ENCODE results near the gene LFNG.

DNA sequence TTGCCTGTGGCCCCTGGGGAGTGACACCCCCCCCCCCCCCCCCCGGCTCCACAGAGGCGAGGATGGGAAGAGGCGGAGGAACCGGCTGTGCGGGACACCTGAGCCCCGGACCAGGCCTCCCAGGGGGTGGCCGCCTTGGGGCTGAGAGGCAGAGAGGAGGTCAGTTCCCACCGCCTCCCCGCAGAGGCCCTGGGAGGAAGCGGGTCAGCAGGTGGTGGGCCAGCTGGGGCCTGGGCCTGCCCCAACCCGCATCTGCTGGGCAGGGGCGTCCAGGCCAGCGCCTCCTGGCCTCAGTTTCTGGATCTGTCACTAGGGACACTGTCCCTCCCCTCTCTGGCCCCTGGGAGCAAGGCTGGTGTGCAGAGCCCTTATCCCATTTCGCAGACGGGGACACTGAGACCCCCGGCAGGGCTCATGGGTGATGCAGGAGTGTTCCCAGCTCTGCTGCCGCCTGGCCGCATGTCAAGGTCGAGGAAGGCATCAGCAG is 14.6 kb upstream of the LFNG start:
- TF ChIP-seq, protein P1, sequence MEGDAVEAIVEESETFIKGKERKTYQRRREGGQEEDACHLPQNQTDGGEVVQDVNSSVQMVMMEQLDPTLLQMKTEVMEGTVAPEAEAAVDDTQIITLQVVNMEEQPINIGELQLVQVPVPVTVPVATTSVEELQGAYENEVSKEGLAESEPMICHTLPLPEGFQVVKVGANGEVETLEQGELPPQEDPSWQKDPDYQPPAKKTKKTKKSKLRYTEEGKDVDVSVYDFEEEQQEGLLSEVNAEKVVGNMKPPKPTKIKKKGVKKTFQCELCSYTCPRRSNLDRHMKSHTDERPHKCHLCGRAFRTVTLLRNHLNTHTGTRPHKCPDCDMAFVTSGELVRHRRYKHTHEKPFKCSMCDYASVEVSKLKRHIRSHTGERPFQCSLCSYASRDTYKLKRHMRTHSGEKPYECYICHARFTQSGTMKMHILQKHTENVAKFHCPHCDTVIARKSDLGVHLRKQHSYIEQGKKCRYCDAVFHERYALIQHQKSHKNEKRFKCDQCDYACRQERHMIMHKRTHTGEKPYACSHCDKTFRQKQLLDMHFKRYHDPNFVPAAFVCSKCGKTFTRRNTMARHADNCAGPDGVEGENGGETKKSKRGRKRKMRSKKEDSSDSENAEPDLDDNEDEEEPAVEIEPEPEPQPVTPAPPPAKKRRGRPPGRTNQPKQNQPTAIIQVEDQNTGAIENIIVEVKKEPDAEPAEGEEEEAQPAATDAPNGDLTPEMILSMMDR (IDR thresholded peaks at IDR 0.05), result no peak
- no peak for TF ChIP-seq POLR2A (IDR thresholded peaks at IDR 0.05)
- TF ChIP-seq EP300 (IDR thresholded peaks at IDR 0.05), result no peak
